Measurements from ENCODE around the gene TICAM1. TPM values are rescaled to one million over a fixed set of nuclear protein-coding genes. Genes with fewer than 3 reads are reported as not detected.
"Not testable (repeated sequence)": the region's sequence is repeated elsewhere in the genome, so short reads cannot be mapped to it uniquely, and the experiment has no call there.

The TICAM1 gene
- total RNA-seq, 1 donor = 3.2 TPM

GRCh38 chr19:4781801-4782200, 49.7 kb downstream of the TICAM1 start:
- no peak overlapping the region for H3K4me3 ChIP-seq (ENCODE audit: low read depth, low read length)
- no peak for DNase-seq (ENCODE audit: low read depth)
- TF ChIP-seq CTCF (IDR thresholded peaks at IDR 0.05; ENCODE audit: insufficient read depth, low read length) = no peak

GRCh38 chr19:4780860-4781259, 50.7 kb downstream of the TICAM1 start:
- no peak for TF ChIP-seq CTCF (IDR thresholded peaks at IDR 0.05; ENCODE audit: insufficient read depth, low read length)
- no peak overlapping the region for H3K4me3 ChIP-seq (ENCODE audit: low read depth, low read length)
- no peak for DNase-seq (ENCODE audit: low read depth)

GRCh38 chr19:4778124-4778523, 53.4 kb downstream of the TICAM1 start:
- not testable (repeated sequence) for DNase-seq (ENCODE audit: low read depth)

GRCh38 chr19:4776436-4777211, 54.9 kb downstream of the TICAM1 start:
- TF ChIP-seq CTCF (IDR thresholded peaks at IDR 0.05; ENCODE audit: insufficient read depth, low read length) = no peak
- no peak for DNase-seq (ENCODE audit: low read depth)
- H3K4me3 ChIP-seq (ENCODE audit: low read depth, low read length) = no peak overlapping the region

More at GRCh38 chr19:4778124-4778523, 53.4 kb downstream of the TICAM1 start:
- H3K4me3 ChIP-seq (ENCODE audit: low read depth, low read length) = not testable (repeated sequence)

GRCh38 chr19:4775627-4776152, 55.8 kb downstream of the TICAM1 start:
- no peak for TF ChIP-seq CTCF (IDR thresholded peaks at IDR 0.05; ENCODE audit: insufficient read depth, low read length)
- no peak for DNase-seq (ENCODE audit: low read depth)
- no peak overlapping the region for H3K4me3 ChIP-seq (ENCODE audit: low read depth, low read length)

- H3K4me3 ChIP-seq (ENCODE audit: low read depth, low read length) = no peak overlapping the region
- TF ChIP-seq CTCF (IDR thresholded peaks at IDR 0.05; ENCODE audit: insufficient read depth, low read length) = no peak
- no peak for DNase-seq (ENCODE audit: low read depth)
Measured at GRCh38 chr19:4774136-4774535, 57.4 kb downstream of the TICAM1 start.

GRCh38 chr19:4773047-4773640, 58.4 kb downstream of the TICAM1 start:
- DNase-seq (ENCODE audit: low read depth) = no peak
- no peak overlapping the region for H3K4me3 ChIP-seq (ENCODE audit: low read depth, low read length)
- no peak for TF ChIP-seq CTCF (IDR thresholded peaks at IDR 0.05; ENCODE audit: insufficient read depth, low read length)

All from fibroblast of the aortic adventitia (primary cell).